VCaP (cell line): ENCODE results near the gene OXCT1.

ENCODE experiments used
- H3K27ac ChIP-seq: fragments of 450-650 bp; 2 replicates; pipeline ENCODE4 v1.5.1; 2017
- TF ChIP-seq, protein P1 (sequence below): fragments of 450-650 bp; conservative IDR thresholded peaks from 2 replicates; pipeline ENCODE4 v1.5.1; 2017; ENCODE audit warnings: mild to moderate bottlenecking, moderate library complexity

The OXCT1 gene

DNA sequence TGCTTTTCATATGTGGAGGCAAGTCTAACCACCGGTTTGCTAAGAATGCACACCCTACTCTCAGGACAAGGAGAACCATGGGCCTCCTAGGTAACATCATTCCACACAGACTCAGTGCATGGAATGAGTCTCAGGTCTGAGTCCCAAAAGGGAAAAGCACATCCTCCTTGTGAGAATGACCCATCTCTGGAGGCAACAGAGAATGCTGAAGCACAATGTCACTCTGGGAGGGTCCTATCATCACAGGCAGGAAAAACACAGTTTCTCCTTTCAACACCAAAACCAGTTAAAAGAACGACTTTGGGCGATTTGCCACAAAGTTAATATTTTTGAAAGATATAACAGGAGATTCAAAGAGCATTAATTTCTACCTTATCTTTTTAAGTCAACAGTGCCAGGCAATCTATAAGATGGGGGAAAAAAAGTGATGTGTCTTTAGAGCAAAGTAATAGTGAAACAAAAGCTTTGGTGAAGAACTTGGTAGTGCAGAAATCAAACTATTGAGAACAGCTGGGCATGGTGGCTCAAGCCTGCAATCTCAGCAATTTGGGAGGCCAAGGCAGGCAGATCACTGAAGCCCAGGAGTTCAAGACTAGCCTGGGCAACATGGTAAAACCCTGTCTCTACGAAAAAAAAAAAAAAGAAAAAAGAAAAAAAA lies 97.3 kb downstream of the OXCT1 start:
- TF ChIP-seq, protein P1, sequence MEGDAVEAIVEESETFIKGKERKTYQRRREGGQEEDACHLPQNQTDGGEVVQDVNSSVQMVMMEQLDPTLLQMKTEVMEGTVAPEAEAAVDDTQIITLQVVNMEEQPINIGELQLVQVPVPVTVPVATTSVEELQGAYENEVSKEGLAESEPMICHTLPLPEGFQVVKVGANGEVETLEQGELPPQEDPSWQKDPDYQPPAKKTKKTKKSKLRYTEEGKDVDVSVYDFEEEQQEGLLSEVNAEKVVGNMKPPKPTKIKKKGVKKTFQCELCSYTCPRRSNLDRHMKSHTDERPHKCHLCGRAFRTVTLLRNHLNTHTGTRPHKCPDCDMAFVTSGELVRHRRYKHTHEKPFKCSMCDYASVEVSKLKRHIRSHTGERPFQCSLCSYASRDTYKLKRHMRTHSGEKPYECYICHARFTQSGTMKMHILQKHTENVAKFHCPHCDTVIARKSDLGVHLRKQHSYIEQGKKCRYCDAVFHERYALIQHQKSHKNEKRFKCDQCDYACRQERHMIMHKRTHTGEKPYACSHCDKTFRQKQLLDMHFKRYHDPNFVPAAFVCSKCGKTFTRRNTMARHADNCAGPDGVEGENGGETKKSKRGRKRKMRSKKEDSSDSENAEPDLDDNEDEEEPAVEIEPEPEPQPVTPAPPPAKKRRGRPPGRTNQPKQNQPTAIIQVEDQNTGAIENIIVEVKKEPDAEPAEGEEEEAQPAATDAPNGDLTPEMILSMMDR = no peak
- peak overlapping the region; percentile 46 for H3K27ac ChIP-seq

DNA sequence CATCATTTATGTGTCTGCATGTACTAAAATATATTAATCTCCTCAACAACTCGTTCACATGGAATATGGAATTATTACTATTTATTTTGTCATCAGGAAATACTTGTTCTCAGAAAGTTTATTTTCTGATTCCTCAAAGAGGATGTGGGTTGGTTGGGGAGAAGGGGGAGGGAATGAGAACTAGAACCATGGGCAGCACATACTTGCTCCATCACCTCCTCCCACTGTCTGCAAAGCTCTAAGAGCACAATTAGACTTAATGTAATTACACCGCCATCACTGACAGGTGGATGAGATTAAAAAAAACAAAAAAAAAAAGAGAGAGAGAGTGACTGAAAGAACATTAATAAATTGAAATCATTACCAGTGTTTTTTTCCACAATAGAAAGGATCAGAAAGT lies 98.2 kb downstream of the OXCT1 start:
- TF ChIP-seq, protein P1 = no peak
- peak overlapping the region; percentile 46 for H3K27ac ChIP-seq

DNA sequence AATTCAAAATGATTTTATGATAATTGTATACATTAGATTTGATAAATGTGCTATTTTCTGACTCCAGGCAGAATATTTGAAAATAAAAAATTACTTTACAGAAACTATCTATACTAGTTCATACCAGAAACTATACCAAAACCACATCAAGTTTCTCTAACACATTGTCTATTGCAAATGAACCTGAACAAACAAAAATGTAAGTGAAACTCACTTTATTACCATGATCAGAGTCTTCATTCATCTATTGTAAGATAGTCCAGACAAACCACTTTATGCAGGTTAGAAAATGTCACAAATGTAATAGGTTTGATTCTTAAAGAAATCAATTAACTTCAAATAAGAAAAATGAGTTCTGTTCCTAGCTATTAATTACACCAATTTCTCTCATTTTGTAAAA lies 99.4 kb downstream of the OXCT1 start:
- H3K27ac ChIP-seq = peak overlapping the region; percentile 46
- TF ChIP-seq, protein P1 = no peak

DNA sequence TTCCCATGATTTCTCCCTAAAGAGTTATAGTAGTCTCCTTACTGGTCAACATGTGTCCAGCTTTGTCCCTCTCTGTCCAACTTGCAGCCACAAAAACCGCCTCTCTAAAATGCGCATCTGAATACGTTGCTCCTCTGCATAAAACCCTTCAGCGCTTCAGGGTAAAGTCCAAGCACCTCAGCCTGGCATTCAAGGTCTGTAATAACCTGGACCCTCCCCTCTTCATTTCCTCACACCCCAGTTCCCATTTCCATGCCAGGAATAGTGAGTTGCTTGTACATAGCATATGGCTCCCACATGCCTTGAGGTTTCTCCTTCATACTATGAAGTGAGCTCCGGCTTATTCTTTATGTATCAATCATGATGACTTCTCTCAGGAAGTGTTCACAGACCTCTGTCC lies 101.5 kb downstream of the OXCT1 start:
- TF ChIP-seq, protein P1 = no peak
- no peak overlapping the region for H3K27ac ChIP-seq

DNA sequence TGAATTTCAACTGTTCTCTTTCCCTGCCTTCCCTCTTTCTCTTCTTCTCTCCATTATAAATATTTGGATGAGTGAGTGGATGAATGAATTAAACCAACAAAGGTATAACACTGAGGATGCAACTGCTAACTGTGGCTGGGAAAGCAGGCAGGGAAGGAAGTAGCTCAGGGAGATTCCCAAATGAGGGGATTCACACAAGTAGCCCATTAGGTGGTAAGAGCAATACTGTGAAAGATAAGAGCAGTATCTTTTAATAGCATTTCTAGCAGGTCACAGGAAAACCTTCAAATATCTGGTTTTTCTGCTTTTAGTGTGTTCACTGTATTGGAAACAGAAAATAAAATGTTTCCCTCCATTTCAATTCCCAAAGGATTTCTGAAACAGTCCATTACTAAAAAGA lies 105.6 kb downstream of the OXCT1 start:
- TF ChIP-seq, protein P1 = no peak
- no peak overlapping the region for H3K27ac ChIP-seq

DNA sequence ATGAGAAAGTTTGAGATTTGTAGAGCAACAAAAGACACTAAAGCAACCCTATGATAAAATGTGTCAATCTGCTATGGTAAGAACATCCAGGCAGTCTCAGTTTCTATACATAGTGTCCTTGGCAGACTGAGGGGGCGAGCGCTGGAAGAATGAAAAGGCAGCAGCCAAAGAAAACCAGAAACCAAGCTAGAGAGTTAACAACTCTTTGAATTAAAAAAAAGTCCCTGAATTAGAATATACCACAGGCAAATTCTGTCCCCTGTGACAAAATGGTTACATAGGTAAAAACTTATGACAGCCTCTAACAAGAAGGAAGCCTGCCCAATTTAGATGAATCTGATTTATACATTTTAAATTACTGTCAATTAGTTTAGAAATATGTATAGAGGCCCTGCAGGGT lies 106.7 kb downstream of the OXCT1 start:
- H3K27ac ChIP-seq = peak overlapping the region; percentile 71; the same call in 1 of the 2 replicates
- TF ChIP-seq, protein P1 = no peak

DNA sequence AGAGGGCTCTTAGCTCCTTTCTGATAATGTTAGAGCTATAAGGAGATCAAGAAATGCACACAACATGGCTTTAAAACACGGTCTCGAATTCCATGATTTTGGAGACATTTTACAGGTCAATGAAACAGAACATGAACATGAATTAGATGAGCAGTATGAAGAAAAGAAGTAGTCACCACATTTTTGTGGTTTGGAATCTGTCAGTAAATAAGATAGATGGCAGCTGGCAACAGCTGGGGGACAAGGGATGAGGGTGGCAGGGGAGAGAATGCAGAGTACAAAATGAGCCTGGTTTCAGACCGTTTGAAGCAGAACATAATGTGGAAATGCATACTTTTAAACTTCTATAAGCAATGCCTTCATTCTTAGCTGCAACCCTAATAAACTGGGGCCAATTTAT lies 107.1 kb downstream of the OXCT1 start:
- TF ChIP-seq, protein P1 = no peak
- H3K27ac ChIP-seq = peak overlapping the region; percentile 71
